ENCODE data around the gene LRBA. TPM values are rescaled to one million over a fixed set of nuclear protein-coding genes. Genes with fewer than 3 reads are reported as not detected.

LRBA gene
- total and polyA plus RNA-seq, 2 donors (not counting 3 experiments of a cell fraction or from before 2014, with no cell fraction given), result 18.0 to 35.1 TPM

GRCh38 chr4:150799207-150799606 lies 215.9 kb downstream of the LRBA start:
- Histone ChIP-seq H3K4me1 (ENCODE audit: control insufficient read depth, extremely low read depth, insufficient read depth, low read length) (no peaks in the 10 kb centered on the region), H3K27ac (ENCODE audit: insufficient read depth, low read depth, low read length) (no peak overlapping the region), H3K27me3 (ENCODE audit: control insufficient read depth in 2 of 2, insufficient read depth in 2 of 2, low read length in 2 of 2) (no peaks in the 10 kb centered on the region), H4K20me1 (replicated peaks; ENCODE audit: control insufficient read depth, extremely low read depth, insufficient read depth, low read length) (no peaks in the 10 kb centered on the region), H3K9me1 (replicated peaks; ENCODE audit: control insufficient read depth, extremely low read depth, insufficient read depth, low read length) (peaks cover 2% of the 10 kb centered on the region), H3K79me2 (ENCODE audit: control insufficient read depth, insufficient read depth, low read length) (no peaks in the 10 kb centered on the region), H3K9me3 (replicated peaks; ENCODE audit: control insufficient read depth, insufficient read depth, low read length) (no peaks in the 10 kb centered on the region), H3K36me3 (ENCODE audit: control insufficient read depth in 2 of 2, extremely low read depth in 1 of 2, insufficient read depth in 2 of 2, low read length in 2 of 2) (no peaks in the 10 kb centered on the region), H3K9ac (replicated peaks; ENCODE audit: extremely low read depth, insufficient read depth, low read length) (no peak overlapping the region), H2AFZ (ENCODE audit: low read depth, low read length) (no peak overlapping the region), H3K4me2 (ENCODE audit: insufficient read depth, low read length) (no peak overlapping the region), H3K4me3 (replicated peaks in 1 of 3; ENCODE audit: insufficient read depth in 1 of 3, low read depth in 1 of 3, low read length in 3 of 3) (no peak overlapping the region)
- no TSS peak for BruUV-seq (replicated peaks)
- DNase-seq (ENCODE audit: low read depth, low spot score) (no peak), FAIRE-seq (no peak)
- intact Hi-C loops (cut with micrococcal nuclease), result no loop called here
- POLR2A ChIA-PET, result no interaction called here
- CTCF ChIA-PET, result interaction anchor here (0.7 to 2.7 kb wide), 3 partner anchors 10 to 800 kb away, joined by 3 to 8 read pairs (median 4); no protein-coding TSS in a partner anchor
- dilution Hi-C loops (cut with MboI; ENCODE audit: extremely low pct_ligation_motif_present, low sequenced_read_pairs), result no loop called here
- TF ChIP-seq POLR2AphosphoS5 (IDR thresholded peaks at IDR 0.05; ENCODE audit: insufficient read depth, low read depth, low read length) (no peak), GATA2 (IDR thresholded peaks at IDR 0.05; ENCODE audit: insufficient read depth, insufficient read length, low read depth, low read length) (no peak), FOS (IDR thresholded peaks at IDR 0.05; ENCODE audit: borderline replicate concordance, insufficient read depth, low read length) (no peak), CTCF (IDR thresholded peaks at IDR 0.05; ENCODE audit: extremely low read depth in 1 of 2, insufficient read depth in 1 of 2, low read depth in 1 of 2, low read length in 2 of 2) (no peak), POLR2A (IDR thresholded peaks at IDR 0.05; ENCODE audit: low read depth, low read length) (no peak), JUN (IDR thresholded peaks at IDR 0.05; ENCODE audit: borderline replicate concordance, insufficient read depth, insufficient read length, low read depth) (no peak), MYC (IDR thresholded peaks at IDR 0.05; ENCODE audit: low read depth, low read length) (no peak), EZH2 (IDR thresholded peaks at IDR 0.05; ENCODE audit: borderline replicate concordance, low read depth, low read length, severe bottlenecking) (no peak), MAX (IDR thresholded peaks at IDR 0.05; ENCODE audit: insufficient read depth, insufficient read length) (no peak)
